GM12864 (cell line): ENCODE data around the gene ALDH3A1.
A peak's percentile ranks its signal among the peaks of the same experiment; 100 is the strongest.

Experiments used
- DNase-seq: peaks from one replicate; pipeline ENCODE4 v3.0.0-alpha.2; 2011; ENCODE audit warnings: low read depth
- H3K4me3 ChIP-seq: 2 replicates; pipeline ENCODE4 v1.5.1; 2011; ENCODE audit warnings: mild to moderate bottlenecking, low read depth, low read length, control low read depth
- CTCF ChIP-seq: IDR thresholded peaks from 2 replicates; pipeline ENCODE4 v1.5.1; 2011; ENCODE audit warnings: low read depth, mild to moderate bottlenecking, moderate library complexity, low read length, control low read depth, inconsistent platforms; ENCODE audit errors: missing control alignments

The ALDH3A1 gene

GRCh38 chr17:19744922-19745757 is 3.0 kb downstream of the ALDH3A1 start:
- peak; percentile 92 for TF ChIP-seq CTCF
- H3K4me3 ChIP-seq = no peak overlapping the region
- no peak for DNase-seq

- TF ChIP-seq CTCF = no peak
- DNase-seq = no peak
- peak overlapping the region; percentile 27 for H3K4me3 ChIP-seq
These were observed 3.6 kb downstream of the ALDH3A1 start for GRCh38 chr17:19744492-19744891.

GRCh38 chr17:19743101-19744100 is 4.7 kb downstream of the ALDH3A1 start:
- no peak for DNase-seq
- H3K4me3 ChIP-seq = no peak overlapping the region
- TF ChIP-seq CTCF = no peak

GRCh38 chr17:19742495-19742894 is 5.6 kb downstream of the ALDH3A1 start:
- no peak overlapping the region for H3K4me3 ChIP-seq
- no peak for TF ChIP-seq CTCF
- DNase-seq = no peak

- H3K4me3 ChIP-seq = no peak overlapping the region
- DNase-seq = no peak
- no peak for TF ChIP-seq CTCF
These were observed 6.2 kb downstream of the ALDH3A1 start for GRCh38 chr17:19741832-19742457.

- no peak overlapping the region for H3K4me3 ChIP-seq
- no peak for TF ChIP-seq CTCF
- DNase-seq = no peak
These were observed 7.2 kb downstream of the ALDH3A1 start for GRCh38 chr17:19740933-19741332.
